HEK293 (cell line): ENCODE measurements around the gene ITGA5.

Experiments
- CTCF ChIA-PET: fragments of 350-600 bp; formaldehyde crosslinking; extraction: SDS; loops from one replicate; lab custom pipeline; 2021; ENCODE audit warnings: antibody characterized with exemption; lab: Yijun Ruan, JAX
- POLR2A ChIA-PET: fragments of 300-600 bp; formaldehyde crosslinking; extraction: SDS; loops from one replicate; lab custom pipeline; 2020; ENCODE audit warnings: antibody characterized with exemption, inconsistent platforms; lab: Yijun Ruan, JAX
- H3K27ac ChIP-seq: fragments of 200-500 bp; sonication (Bioruptor generic); 2 replicates; pipeline ENCODE4 v1.5.1; 2014; ENCODE audit warnings: low read depth, low read length, control low read depth, inconsistent platforms; ENCODE audit errors: extremely low read depth
- H3K36me3 ChIP-seq, 2 experiments: fragments of 200-500 bp in 1 of 2; sonication (Bioruptor generic) in 1 of 2; 1 replicate in 1 of 2; 2 replicates in 1 of 2; pipeline ENCODE4 v1.5.1; 2014 to 2017; ENCODE audit warnings: inconsistent platforms in 2 of 2, low read length in 2 of 2; ENCODE audit not compliant: control insufficient read depth in 2 of 2, insufficient read depth in 1 of 2
- H3K4me1 ChIP-seq: fragments of 200-500 bp; sonication (Bioruptor generic); 2 replicates; pipeline ENCODE4 v1.5.1; 2014; ENCODE audit warnings: mild to moderate bottlenecking, low read length, inconsistent platforms; ENCODE audit not compliant: control insufficient read depth, insufficient read depth
- H3K4me3 ChIP-seq: 2 replicates; pipeline ENCODE4 v1.5.1; 2011; ENCODE audit warnings: low read depth, mild to moderate bottlenecking, control low read depth, low read length, moderate library complexity
- H3K9me3 ChIP-seq: fragments of 200-500 bp; sonication (Bioruptor generic); 2 replicates; pipeline ENCODE4 v1.5.1; 2014; ENCODE audit warnings: low read depth, low read length, inconsistent platforms; ENCODE audit not compliant: control insufficient read depth, insufficient read depth
- CTCF ChIP-seq: fragments of 450-650 bp; formaldehyde crosslinking; IDR thresholded peaks from 2 replicates; pipeline ENCODE4 v1.5.1; 2016; ENCODE audit warnings: missing biosample characterization, missing genetic modification characterization
- GLI2 ChIP-seq: fragments of 450-650 bp; formaldehyde crosslinking; IDR thresholded peaks from 2 replicates; pipeline ENCODE4; 2017; ENCODE audit warnings: missing biosample characterization, missing genetic modification characterization, low read depth, borderline replicate concordance
- RBAK ChIP-seq: fragments of 450-650 bp; formaldehyde crosslinking; IDR thresholded peaks from 2 replicates; pipeline ENCODE4 v1.5.1; 2016; ENCODE audit warnings: missing biosample characterization, missing genetic modification characterization
- SALL2 ChIP-seq: fragments of 450-650 bp; formaldehyde crosslinking; IDR thresholded peaks from 2 replicates; pipeline ENCODE4 v1.5.0; 2017; ENCODE audit warnings: missing biosample characterization, mild to moderate bottlenecking, missing genetic modification characterization, borderline replicate concordance
- TSHZ1 ChIP-seq: fragments of 450-650 bp; formaldehyde crosslinking; IDR thresholded peaks from 2 replicates; pipeline ENCODE4 v1.5.1; 2016; ENCODE audit warnings: missing biosample characterization, missing genetic modification characterization, borderline replicate concordance
- ZBTB8A ChIP-seq: fragments of 450-650 bp; formaldehyde crosslinking; IDR thresholded peaks from 2 replicates; pipeline ENCODE4 v1.5.1; 2016; ENCODE audit warnings: missing biosample characterization, missing genetic modification characterization
- ZFP69B ChIP-seq: fragments of 450-650 bp; formaldehyde crosslinking; IDR thresholded peaks from 2 replicates; pipeline ENCODE4 v1.5.1; 2016; ENCODE audit warnings: missing biosample characterization, missing genetic modification characterization
- ZNF112 ChIP-seq: fragments of 450-650 bp; formaldehyde crosslinking; IDR thresholded peaks from 2 replicates; pipeline ENCODE4 v1.5.0; 2017; ENCODE audit warnings: missing biosample characterization, missing genetic modification characterization
- ZNF274 ChIP-seq, 2 experiments: fragments of 200-500 bp in 1 of 2; fragments of 450-650 bp in 1 of 2; sonication (Bioruptor generic) in 1 of 2; formaldehyde crosslinking in 1 of 2; IDR thresholded peaks; 2 replicates each; pipeline versions ENCODE4 v1.5.1 to v1.6.1; 2014 to 2016; ENCODE audit warnings: borderline replicate concordance in 1 of 2, inconsistent platforms in 1 of 2, low read length in 1 of 2, missing biosample characterization in 1 of 2, missing genetic modification characterization in 1 of 2
- ZNF280C ChIP-seq: fragments of 450-650 bp; formaldehyde crosslinking; IDR thresholded peaks from 2 replicates; pipeline ENCODE4 v1.5.1; 2016; ENCODE audit warnings: missing biosample characterization, missing genetic modification characterization
- ZNF341 ChIP-seq: fragments of 450-650 bp; formaldehyde crosslinking; IDR thresholded peaks from 2 replicates; pipeline ENCODE4; 2016; ENCODE audit warnings: low read depth, missing biosample characterization, missing genetic modification characterization
- ZNF398 ChIP-seq: fragments of 450-650 bp; formaldehyde crosslinking; IDR thresholded peaks from 2 replicates; pipeline ENCODE4 v1.5.1; 2017; ENCODE audit warnings: missing biosample characterization, missing genetic modification characterization
- ZNF501 ChIP-seq: fragments of 450-650 bp; formaldehyde crosslinking; IDR thresholded peaks from 2 replicates; pipeline ENCODE4 v1.5.1; 2016; ENCODE audit warnings: missing biosample characterization, missing genetic modification characterization
- ZNF518A ChIP-seq: fragments of 450-650 bp; formaldehyde crosslinking; conservative IDR thresholded peaks from 2 replicates; pipeline ENCODE4 v1.5.1; 2016; ENCODE audit warnings: low read depth, missing biosample characterization, missing genetic modification characterization
- ZNF549 ChIP-seq: fragments of 450-650 bp; IDR thresholded peaks from 2 replicates; pipeline ENCODE4 v1.5.1; 2018; ENCODE audit warnings: missing biosample characterization, missing genetic modification characterization, mild to moderate bottlenecking, inconsistent platforms, moderate library complexity
- ZNF571 ChIP-seq: fragments of 450-650 bp; formaldehyde crosslinking; IDR thresholded peaks from 2 replicates; pipeline ENCODE4 v1.5.0; 2017; ENCODE audit warnings: missing biosample characterization, missing genetic modification characterization
- ZNF629 ChIP-seq: fragments of 450-650 bp; formaldehyde crosslinking; IDR thresholded peaks from 2 replicates; pipeline ENCODE4 v1.5.1; 2017; ENCODE audit warnings: missing biosample characterization, missing genetic modification characterization
- ZSCAN5A ChIP-seq: fragments of 450-650 bp; formaldehyde crosslinking; IDR thresholded peaks from 2 replicates; pipeline ENCODE4 v1.5.1; 2016; ENCODE audit warnings: missing biosample characterization, missing genetic modification characterization

The ITGA5 gene

GRCh38 chr12:54439096-54439495 lies 20.0 kb upstream of the ITGA5 start (continued):
- TF ChIP-seq ZNF274 (IDR thresholded peaks at IDR 0.05; ENCODE audit: low read length): no peak
- no peak for TF ChIP-seq ZNF274 (tag by site-specific recombination; IDR thresholded peaks at IDR 0.05; ENCODE audit: borderline replicate concordance)
- no peak for TF ChIP-seq ZNF280C (tag by site-specific recombination)
- TF ChIP-seq, all 188 proteins: peak for 0

- CTCF ChIA-PET: interaction anchor here (0.8 to 33.6 kb wide), 16 partner anchors 9 to 202 kb away, joined by 3 to 924 read pairs (median 14); partner anchors contain the start of gene ITGA5
- no peaks in the 10 kb centered on the region for H3K36me3 ChIP-seq
- H3K9me3 ChIP-seq: no peaks in the 10 kb centered on the region
- TF ChIP-seq ZNF518A (tag by site-specific recombination): no peak
- TF ChIP-seq ZBTB8A: no peak
- no peak for TF ChIP-seq ZFP69B (tag by site-specific recombination)
- TF ChIP-seq GLI2 (tag by site-specific recombination): no peak
- no peak for TF ChIP-seq ZNF571
- no peak for TF ChIP-seq ZNF629 (tag by site-specific recombination)
- TF ChIP-seq ZNF549 (tag by site-specific recombination): no peak
- TF ChIP-seq TSHZ1 (tag by site-specific recombination): no peak
- TF ChIP-seq RBAK (tag by site-specific recombination): no peak
- no peak for TF ChIP-seq ZNF398 (tag by site-specific recombination)
- TF ChIP-seq ZSCAN5A (tag by site-specific recombination): no peak
- TF ChIP-seq ZNF501: no peak
- TF ChIP-seq ZNF112: no peak
- no peak for TF ChIP-seq ZNF341
- TF ChIP-seq SALL2: no peak
- no peak for TF ChIP-seq CTCF
- TF ChIP-seq, all 188 proteins: peak for 0
- no peak overlapping the region for H3K4me3 ChIP-seq
- H3K4me1 ChIP-seq: no peaks in the 10 kb centered on the region
- POLR2A ChIA-PET: interaction anchor here (1.7 to 2.6 kb wide), 2 partner anchors 39 kb away, joined by 6 to 15 read pairs; no protein-coding TSS in a partner anchor
- H3K27ac ChIP-seq: no peak overlapping the region
These were observed 19.5 kb upstream of the ITGA5 start for GRCh38 chr12:54438517-54438916.
